ENCODE data around the gene PDK2. TPM values are rescaled to one million over a fixed set of nuclear protein-coding genes. Genes with fewer than 3 reads are reported as not detected.

The PDK2 gene
- total RNA-seq, 6 experiments from 2014 or later = 26.6 to 35.6 (median 29.6) TPM

GRCh38 chr17:50051606-50052005 is 43.5 kb upstream of the PDK2 start:
- no peak for TF ChIP-seq CTCF (IDR thresholded peaks at IDR 0.05)
- Mint-ChIP-seq H3K4me1 (ENCODE audit: low read depth) (peaks cover 86% of the 10 kb centered on the region), H3K4me3 (peak overlapping the region; percentile 40; the same call in 1 of the 2 replicates), H3K36me3 (ENCODE audit: low read depth) (peaks cover under 1% of the 10 kb centered on the region; the same call in 1 of the 2 replicates), H3K9me3 (no peaks in the 10 kb centered on the region), H3K27me3 (ENCODE audit: insufficient read depth) (peaks cover 3% of the 10 kb centered on the region), H3K27ac (peak overlapping the region; percentile 95)
- DNase-seq = no peak

DNA sequence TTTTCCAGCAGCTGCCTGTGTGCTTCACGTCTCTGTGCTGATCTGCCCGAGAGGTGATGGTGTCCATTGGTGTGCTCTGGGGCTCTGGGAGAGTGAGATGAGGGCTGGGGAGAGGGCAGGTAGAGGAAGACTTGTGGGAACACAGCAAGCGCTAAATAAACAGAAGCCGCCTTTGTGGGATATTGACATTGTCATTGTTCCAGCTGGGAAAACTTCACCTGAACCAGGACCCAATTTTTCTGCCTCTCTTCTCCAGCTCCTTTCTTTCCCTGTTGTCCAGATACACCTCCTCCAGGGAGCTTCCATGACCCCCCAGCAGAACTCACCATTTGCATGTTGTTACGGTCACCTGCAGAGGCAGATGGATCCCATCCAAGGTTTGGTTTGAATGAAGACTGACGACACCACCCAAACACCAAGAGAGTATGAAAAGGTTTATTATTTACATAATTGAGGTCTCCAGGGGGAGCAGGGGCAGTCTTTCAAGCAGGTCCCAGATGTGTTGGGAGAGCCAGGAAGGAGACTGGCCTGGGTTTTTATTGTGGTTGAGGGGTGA is 42.8 kb upstream of the PDK2 start:
- no peak for DNase-seq
- Mint-ChIP-seq H3K9me3 (no peaks in the 10 kb centered on the region), H3K4me3 (peak overlapping the region; percentile 22; the same call in 1 of the 2 replicates), H3K4me1 (ENCODE audit: low read depth) (peaks cover 83% of the 10 kb centered on the region), H3K36me3 (ENCODE audit: low read depth) (peaks cover 7% of the 10 kb centered on the region), H3K27ac (peak overlapping the region; percentile 95), H3K27me3 (ENCODE audit: insufficient read depth) (peaks cover 10% of the 10 kb centered on the region)
- TF ChIP-seq CTCF (IDR thresholded peaks at IDR 0.05) = no peak

GRCh38 chr17:50052822-50053653 is 42.1 kb upstream of the PDK2 start:
- Mint-ChIP-seq H3K36me3 (ENCODE audit: low read depth) (peaks cover 15% of the 10 kb centered on the region), H3K27me3 (ENCODE audit: insufficient read depth) (peaks cover 10% of the 10 kb centered on the region), H3K9me3 (no peaks in the 10 kb centered on the region), H3K27ac (peak overlapping the region; percentile 95), H3K4me3 (peak overlapping the region; percentile 50), H3K4me1 (ENCODE audit: low read depth) (peaks cover 83% of the 10 kb centered on the region)
- DNase-seq = peak; percentile 38
- TF ChIP-seq CTCF (IDR thresholded peaks at IDR 0.05) = no peak

DNA sequence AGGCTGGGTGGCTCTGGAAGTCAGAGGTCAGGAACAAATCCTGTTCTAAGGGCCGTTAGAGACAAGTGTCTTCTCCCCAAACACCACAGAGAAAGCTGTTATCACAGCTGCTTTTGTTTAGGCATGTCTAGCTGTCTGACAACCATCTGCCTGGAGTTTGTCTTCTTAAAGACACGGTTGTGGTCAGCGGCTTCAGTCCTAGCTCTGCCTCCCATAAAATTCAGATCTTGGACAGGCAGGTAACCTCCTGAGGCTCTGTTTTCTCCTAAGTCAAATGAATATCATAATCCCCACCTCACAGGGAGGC is 41.5 kb upstream of the PDK2 start:
- Mint-ChIP-seq H3K4me3 (peak overlapping the region; percentile 50), H3K9me3 (no peaks in the 10 kb centered on the region), H3K27ac (peak overlapping the region; percentile 95), H3K27me3 (ENCODE audit: insufficient read depth) (peaks cover 10% of the 10 kb centered on the region), H3K4me1 (ENCODE audit: low read depth) (peaks cover 83% of the 10 kb centered on the region), H3K36me3 (ENCODE audit: low read depth) (peaks cover 20% of the 10 kb centered on the region)
- TF ChIP-seq CTCF (IDR thresholded peaks at IDR 0.05) = no peak
- DNase-seq = peak; percentile 43

DNA sequence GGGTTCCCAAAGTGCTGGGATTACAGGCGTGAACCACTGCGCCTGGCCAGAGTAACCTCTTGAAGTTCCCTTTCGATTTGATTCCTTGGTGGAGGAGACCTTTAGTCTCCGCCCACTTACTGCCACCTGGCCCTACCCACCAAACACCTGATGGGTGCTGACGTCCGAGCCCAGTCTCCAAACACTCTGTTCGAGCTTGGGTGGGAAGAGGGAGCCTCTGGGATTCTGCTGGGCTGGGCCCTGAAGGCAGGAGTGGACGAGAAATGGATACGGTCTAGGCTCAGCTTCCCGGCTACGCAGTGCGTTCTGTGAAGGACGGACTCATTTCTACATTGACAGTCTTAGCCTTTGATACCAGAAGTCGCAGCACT is 40.1 kb upstream of the PDK2 start:
- Mint-ChIP-seq H3K27me3 (ENCODE audit: insufficient read depth) (peaks cover 10% of the 10 kb centered on the region), H3K4me1 (ENCODE audit: low read depth) (peaks cover 83% of the 10 kb centered on the region), H3K36me3 (ENCODE audit: low read depth) (peaks cover 24% of the 10 kb centered on the region), H3K9me3 (no peaks in the 10 kb centered on the region), H3K27ac (peak overlapping the region; percentile 85), H3K4me3 (peak overlapping the region; percentile 95)
- no peak for TF ChIP-seq CTCF (IDR thresholded peaks at IDR 0.05)
- DNase-seq = no peak
